Heart left ventricle (tissue), 16 donors: ENCODE results near the gene ZNF718. TPM values are rescaled to one million over a fixed set of nuclear protein-coding genes. Genes with fewer than 3 reads are reported as not detected.

Experiments used
- ATAC-seq, 4 donors: fragments of 200-7000 bp; cut with Tn5 transposase; one replicate each; pipeline ENCODE4 v1.9.1; 2020 to 2022; ENCODE audit warnings: moderate library complexity in 4 of 4, mild to moderate bottlenecking in 3 of 4, moderate number of reproducible peaks in 1 of 4
- DNase-seq, 5 donors: peaks; one replicate each; pipeline ENCODE4 v3.0.0-alpha.2; 2020
- H3K27ac ChIP-seq, 12 donors: fragments of 200-600 bp; sonication (generic) in 4 of 12; one replicate each; pipeline versions ENCODE4 v1.5.0 to v1.8.0; 2016 to 2022; ENCODE audit warnings: mild to moderate bottlenecking in 2 of 12
- H3K27me3 ChIP-seq, 9 donors: fragments of 200-600 bp; sonication (generic) in 2 of 9; one replicate each; pipeline versions ENCODE4 v1.5.1 to v1.8.0; 2016 to 2022; ENCODE audit warnings: mild to moderate bottlenecking in 3 of 9
- H3K36me3 ChIP-seq, 9 donors: fragments of 200-600 bp; sonication (generic) in 2 of 9; one replicate each; pipeline versions ENCODE4 v1.5.0 to v1.8.0; 2018 to 2022; ENCODE audit warnings: mild to moderate bottlenecking in 2 of 9
- H3K4me1 ChIP-seq, 12 donors: fragments of 200-600 bp; sonication (generic) in 4 of 12; one replicate each; pipeline versions ENCODE4 v1.5.0 to v1.8.0; 2016 to 2022; ENCODE audit warnings: mild to moderate bottlenecking in 3 of 12
- H3K4me3 ChIP-seq, 12 donors: fragments of 200-600 bp; sonication (generic) in 4 of 12; one replicate each; pipeline versions ENCODE4 v1.5.0 to v1.8.0; 2017 to 2022; ENCODE audit warnings: mild to moderate bottlenecking in 9 of 12, moderate library complexity in 4 of 12
- H3K9me3 ChIP-seq, 12 donors: fragments of 200-600 bp; sonication (generic) in 4 of 12; one replicate each; pipeline versions ENCODE4 v1.5.0 to v1.8.0; 2016 to 2022; ENCODE audit warnings: mild to moderate bottlenecking in 1 of 12
- POLR2A ChIP-seq, 2 donors: fragments of 450-650 bp; IDR thresholded peaks; one replicate each; pipeline ENCODE4 v1.6.1; 2017; ENCODE audit warnings: antibody characterized with exemption in 2 of 2, mild to moderate bottlenecking in 2 of 2, moderate library complexity in 2 of 2
- WGBS, 4 donors: extraction: QIAGEN DNeasy Blood & Tissue Kit in 2 of 4; methylation state at CpG; one replicate each; pipeline versions ENCODE4 v1.1.5 to v1.1.7; 2013 to 2018; 5-methylcytosine and 5-hydroxymethylcytosine counted together
- intact Hi-C, 10 donors: fragments of 100-400 bp; cut with DNase I; formaldehyde crosslinking; loops; one replicate each; pipeline versions ENCODE4 v1.11.1 to v1.14.2; 2022
- polyA plus RNA-seq, 2 donors: library from polyadenylated mRNA; stranded (reverse); fragments of 200-250 nt; gene quantifications; one replicate each; pipeline ENCODE4 v1.2.3, GENCODE V29; 2013
- total RNA-seq, 9 donors: library from RNA; depleted of rRNA in 2 of 9; stranded (reverse); fragments of >200 nt in 2 of 9; fragmentation: NEBNext Ultra II Directional in 3 of 9; extraction: Animal tissue kit (Norgen Biotek cat#: 25700) in 3 of 9; gene quantifications; one replicate each; pipeline versions ENCODE4 v1.1.0 to v1.2.4, GENCODE V29; 2016 to 2023
- TF ChIP-seq, protein P1 (sequence below), 12 donors: fragments of 200-600 bp; sonication (generic) in 4 of 12; IDR thresholded peaks; one replicate each; pipeline versions ENCODE4 v1.5.0 to v1.8.0; 2018 to 2022; ENCODE audit warnings: antibody characterized with exemption in 12 of 12, mild to moderate bottlenecking in 5 of 12
- donor health status: ischemic (EF 13 %, LVEDD 7.1; RV severe dilation, severe dysfunction).
- donor health status: healthy with polysubstance abuse.
- donor health status: DM: no; HTN: yes; CAD: no.
- donor health status: DM: no; HTN: no; CAD: no.
- donor health status: ischemic (EF 25% LVEDD 6.9; RV normal size, moderate dysfunction).
- donor health status: ischemic (EF 25% LVEDD 5.7; RV mildly dilated, moderate dysfunction).
- donor health status: healthy.
- donor health status: DM: yes; HTN: yes; CAD: no.
- donor health status: ischemic (EF 35%, LVEDD 5.7; RV mildly dilated, moderate dysfunction).
- donor health status: nonischemic (EF 11% LVEDD 7.7; RV severe dilation, severe dysfunction).
- donor health status: DM: yes; HTN: yes; CAD: no.
- donor health status: PGD.
- donor health status: ischemic (EF 29% LVEDD 5.4; RV normal size, mild dysfunction).
- donor health status: nonischemic (EF 23%, LVEDD 6.1; RV moderate dilation, normal function).

ZNF718 gene
- total and polyA plus RNA-seq, 11 donors = 1.1 to 6.5 (median 2.8) TPM

GRCh38 chr4:132483-132882 is 8.2 kb downstream of the ZNF718 start:
- peaks cover 0 to 59% (median 42%) of the 10 kb centered on the region in 9 donors for H3K36me3 ChIP-seq
- TF ChIP-seq POLR2A (IDR thresholded peaks at IDR 0.05) = no peak
- no peak for ATAC-seq

GRCh38 chr4:138935-139334 is 14.6 kb downstream of the ZNF718 start:
- TF ChIP-seq, protein P1, sequence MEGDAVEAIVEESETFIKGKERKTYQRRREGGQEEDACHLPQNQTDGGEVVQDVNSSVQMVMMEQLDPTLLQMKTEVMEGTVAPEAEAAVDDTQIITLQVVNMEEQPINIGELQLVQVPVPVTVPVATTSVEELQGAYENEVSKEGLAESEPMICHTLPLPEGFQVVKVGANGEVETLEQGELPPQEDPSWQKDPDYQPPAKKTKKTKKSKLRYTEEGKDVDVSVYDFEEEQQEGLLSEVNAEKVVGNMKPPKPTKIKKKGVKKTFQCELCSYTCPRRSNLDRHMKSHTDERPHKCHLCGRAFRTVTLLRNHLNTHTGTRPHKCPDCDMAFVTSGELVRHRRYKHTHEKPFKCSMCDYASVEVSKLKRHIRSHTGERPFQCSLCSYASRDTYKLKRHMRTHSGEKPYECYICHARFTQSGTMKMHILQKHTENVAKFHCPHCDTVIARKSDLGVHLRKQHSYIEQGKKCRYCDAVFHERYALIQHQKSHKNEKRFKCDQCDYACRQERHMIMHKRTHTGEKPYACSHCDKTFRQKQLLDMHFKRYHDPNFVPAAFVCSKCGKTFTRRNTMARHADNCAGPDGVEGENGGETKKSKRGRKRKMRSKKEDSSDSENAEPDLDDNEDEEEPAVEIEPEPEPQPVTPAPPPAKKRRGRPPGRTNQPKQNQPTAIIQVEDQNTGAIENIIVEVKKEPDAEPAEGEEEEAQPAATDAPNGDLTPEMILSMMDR (IDR thresholded peaks at IDR 0.05) = no peak
- TF ChIP-seq POLR2A (IDR thresholded peaks at IDR 0.05) = no peak
- peaks cover 0 to 100% (median 59%) of the 10 kb centered on the region in 9 donors for H3K36me3 ChIP-seq
- H3K9me3 ChIP-seq = peaks cover 0 to 100% (median 65%) of the 10 kb centered on the region in 12 donors
- no peaks in the 10 kb centered on the region for H3K27me3 ChIP-seq
- DNase-seq (no peak), ATAC-seq (no peak)
- 90 to 94% (median 93%) methylated on average over 3 of the region's 3 CpGs for WGBS, 4 donors
- H3K4me3 ChIP-seq = no peak overlapping the region
- H3K4me1 ChIP-seq = no peaks in the 10 kb centered on the region
- H3K27ac ChIP-seq = no peak overlapping the region
- intact Hi-C loops = no loop called here

More at GRCh38 chr4:132483-132882, 8.2 kb downstream of the ZNF718 start:
- no peak for DNase-seq
- H3K4me1 ChIP-seq = no peaks in the 10 kb centered on the region
- H3K9me3 ChIP-seq = peaks cover 0 to 62% (median 16%) of the 10 kb centered on the region in 12 donors
- H3K27ac ChIP-seq = no peak overlapping the region
- intact Hi-C loops = no loop called here
- no peaks in the 10 kb centered on the region for H3K27me3 ChIP-seq
- whole genome bisulfite sequencing, 4 donors = 100% methylated on average over 1 of the region's 1 CpG; no CpG with 5 or more reads in 3 of the 4 donors
- no peak overlapping the region for H3K4me3 ChIP-seq

- H3K4me3 ChIP-seq = no peak overlapping the region
- H3K36me3 ChIP-seq = peaks cover 0 to 98% (median 52%) of the 10 kb centered on the region in 9 donors
- intact Hi-C loops = no loop called here
- peaks cover 0 to 100% (median 73%) of the 10 kb centered on the region in 12 donors for H3K9me3 ChIP-seq
- ATAC-seq (no peak), DNase-seq (no peak)
- H3K27ac ChIP-seq = no peak overlapping the region
- 96 to 97% (median 96%) methylated on average over 8 of the region's 8 CpGs for WGBS, 4 donors
- H3K27me3 ChIP-seq = no peaks in the 10 kb centered on the region
- TF ChIP-seq POLR2A (IDR thresholded peaks at IDR 0.05) = no peak
- H3K4me1 ChIP-seq = no peaks in the 10 kb centered on the region
Measured at GRCh38 chr4:139691-140090, 15.4 kb downstream of the ZNF718 start.

DNA sequence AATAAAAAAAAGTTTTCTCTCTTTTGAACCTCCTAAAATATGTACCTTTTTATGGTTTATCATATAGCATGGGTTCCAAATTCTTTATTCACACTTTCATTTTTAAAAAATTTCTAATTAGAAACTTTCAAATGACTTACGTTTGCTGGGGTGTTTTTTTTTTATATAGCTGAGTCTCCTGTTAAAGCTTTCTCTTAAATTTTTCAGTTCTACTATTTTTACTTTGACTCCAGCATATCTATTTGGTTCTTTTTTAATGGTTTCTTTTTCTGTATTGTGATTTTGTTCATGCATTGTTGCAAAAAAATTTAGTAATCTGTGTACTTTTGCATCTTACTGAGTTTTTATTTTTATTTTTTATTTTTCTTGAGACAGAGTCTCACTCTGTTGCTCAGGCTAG is 22.3 kb downstream of the ZNF718 start:
- Histone ChIP-seq H3K36me3 (peaks cover 0 to 74% (median 5%) of the 10 kb centered on the region in 9 donors), H3K27me3 (no peaks in the 10 kb centered on the region), H3K4me1 (no peaks in the 10 kb centered on the region), H3K9me3 (peaks cover 9 to 100% (median 86%) of the 10 kb centered on the region in 12 donors), H3K27ac (no peak overlapping the region), H3K4me3 (no peak overlapping the region)
- intact Hi-C loops = no loop called here
- no peak for ATAC-seq
- DNase-seq = no peak
- TF ChIP-seq, protein P1 (IDR thresholded peaks at IDR 0.05) = no peak
- WGBS, 4 donors = 94 to 98% (median 96%) methylated on average over 1 of the region's 1 CpG

- 98 to 99% (median 98%) methylated on average over 4 of the region's 4 CpGs for WGBS, 4 donors
- TF ChIP-seq, protein P1 (IDR thresholded peaks at IDR 0.05) = no peak
- no peak for TF ChIP-seq POLR2A (IDR thresholded peaks at IDR 0.05)
- intact Hi-C loops = no loop called here
- no peak for ATAC-seq
- H3K27ac ChIP-seq = no peak overlapping the region
- no peak for DNase-seq
- H3K36me3 ChIP-seq = peaks cover 0 to 67% (median 5%) of the 10 kb centered on the region in 9 donors
- H3K4me1 ChIP-seq = no peaks in the 10 kb centered on the region
- H3K9me3 ChIP-seq = peaks cover 9 to 97% (median 83%) of the 10 kb centered on the region in 12 donors
- no peak overlapping the region for H3K4me3 ChIP-seq
- no peaks in the 10 kb centered on the region for H3K27me3 ChIP-seq
Measured at GRCh38 chr4:147233-147632, 22.9 kb downstream of the ZNF718 start.
